GM12878 (cell line): ENCODE data around the gene GSTO1. TPM values are rescaled to one million over a fixed set of nuclear protein-coding genes. Genes with fewer than 3 reads are reported as not detected.

Experiments
- ATAC-seq: fragments of 200-7000 bp; cut with Tn5 transposase; 3 replicates; pipeline ENCODE4 v1.9.1; 2020; ENCODE audit warnings: mild to moderate bottlenecking, moderate library complexity
- BruUV-seq: library from RNA; stranded (reverse); fragments of 400-500 nt; replicated peaks from 2 replicates; lab custom pipeline; 2021; lab: Mats Ljungman, UMichigan
- CTCF ChIA-PET: fragments of 300-600 bp; sonication (Branson Sonifier 250); formaldehyde crosslinking; extraction: SDS; loops from one replicate; lab custom pipeline; 2021; ENCODE audit warnings: inconsistent platforms; lab: Yijun Ruan, JAX
- POLR2A ChIA-PET: fragments of 350-600 bp; formaldehyde crosslinking; extraction: SDS; loops from one replicate; lab custom pipeline; 2021; ENCODE audit warnings: inconsistent platforms; lab: Charles Lee
- RAD21 ChIA-PET: fragments of 300-600 bp; sonication (Branson Sonifier 250); formaldehyde crosslinking; loops from one replicate; lab custom pipeline; 2023; ENCODE audit warnings: antibody characterized with exemption; ENCODE audit not compliant: unreplicated experiment; lab: Charles Lee
- SMC1A ChIA-PET: fragments of 300-600 bp; sonication (Branson Sonifier 250); formaldehyde crosslinking; loops from one replicate; lab custom pipeline; 2023; ENCODE audit not compliant: unreplicated experiment, uncharacterized antibody; lab: Charles Lee
- DNase-seq: peaks from one replicate; pipeline ENCODE4 v3.0.0-alpha.2; 2011; ENCODE audit warnings: low read depth, low spot score
- FAIRE-seq: peaks from 3 replicates; lab custom pipeline; 2011; peaks lifted over from hg19 to GRCh38; lab: Jason Lieb, UNC
- H2AFZ ChIP-seq: 2 replicates; pipeline ENCODE4 v1.6.0; 2011; ENCODE audit warnings: low read depth, low read length, control low read depth; ENCODE audit not compliant: control insufficient read depth
- H3K27ac ChIP-seq: 2 replicates; pipeline ENCODE4 v1.5.1; 2011; ENCODE audit warnings: control low read depth; ENCODE audit not compliant: control insufficient read depth, insufficient read depth
- H3K27me3 ChIP-seq, 2 experiments: replicated peaks in 1 of 2; 2 replicates each; pipeline versions ENCODE4 v1.6.0 to v1.6.1; 2011; ENCODE audit warnings: low read length in 1 of 2; ENCODE audit not compliant: control insufficient read depth in 2 of 2, insufficient read depth in 2 of 2
- H3K36me3 ChIP-seq, 2 experiments: 2 replicates each; pipeline ENCODE4 v1.5.1; 2011; ENCODE audit warnings: low read length in 1 of 2; ENCODE audit not compliant: control insufficient read depth in 2 of 2, insufficient read depth in 2 of 2
- H3K4me1 ChIP-seq: 2 replicates; pipeline ENCODE4 v1.6.1; 2011; ENCODE audit warnings: mild to moderate bottlenecking, low read length, moderate library complexity, mixed read lengths; ENCODE audit not compliant: control insufficient read depth, insufficient read depth
- H3K4me2 ChIP-seq: 2 replicates; pipeline ENCODE4 v1.6.0; 2011; ENCODE audit warnings: control low read depth; ENCODE audit not compliant: control insufficient read depth, insufficient read depth
- H3K4me3 ChIP-seq: fragments of 200-600 bp; sonication (generic); 2 replicates; pipeline ENCODE4 v1.5.1; 2016
- H3K79me2 ChIP-seq: 2 replicates; pipeline ENCODE4 v1.6.0; 2011; ENCODE audit warnings: low read length; ENCODE audit not compliant: control insufficient read depth, insufficient read depth
- H3K9ac ChIP-seq: 2 replicates; pipeline ENCODE4 v1.8.0; 2011; ENCODE audit warnings: low read length, control low read depth, mixed read lengths; ENCODE audit not compliant: control insufficient read depth, insufficient read depth
- H3K9me3 ChIP-seq: replicated peaks from 3 replicates; pipeline ENCODE4 v1.5.1; 2011; ENCODE audit warnings: mild to moderate bottlenecking, low read length; ENCODE audit not compliant: control insufficient read depth, insufficient read depth
- H4K20me1 ChIP-seq: 2 replicates; pipeline ENCODE4 v1.6.0; 2011; ENCODE audit not compliant: control insufficient read depth, insufficient read depth
- CHD2 ChIP-seq: IDR thresholded peaks from 2 replicates; pipeline ENCODE4 v1.6.1; 2011; ENCODE audit warnings: low read depth, low read length, improper control_type of control experiment, borderline replicate concordance
- E2F4 ChIP-seq: IDR thresholded peaks from 2 replicates; pipeline ENCODE4 v1.6.1; 2012; ENCODE audit warnings: low read depth, low read length, improper control_type of control experiment
- FOXK2 ChIP-seq: fragments of 450-650 bp; IDR thresholded peaks from 2 replicates; pipeline ENCODE4 v1.6.1; 2017; ENCODE audit warnings: mild to moderate bottlenecking, moderate library complexity
- FOXM1 ChIP-seq: IDR thresholded peaks from 2 replicates; pipeline ENCODE4 v1.6.1; 2012; ENCODE audit warnings: low read depth, mild to moderate bottlenecking, inconsistent platforms, low read length, moderate library complexity
- HDAC6 ChIP-seq: fragments of 200-600 bp; sonication (generic); IDR thresholded peaks from one replicate; pipeline ENCODE4 v1.8.0; 2017; ENCODE audit warnings: antibody characterized with exemption; ENCODE audit not compliant: unreplicated experiment
- KLF5 ChIP-seq: fragments of 450-650 bp; IDR thresholded peaks from 2 replicates; pipeline ENCODE4 v1.6.1; 2014; ENCODE audit warnings: mild to moderate bottlenecking; ENCODE audit not compliant: partially characterized antibody
- MEF2A ChIP-seq: IDR thresholded peaks from 2 replicates; pipeline ENCODE4 v1.6.1; 2011; ENCODE audit warnings: low read depth, mild to moderate bottlenecking, low read length, moderate library complexity; ENCODE audit not compliant: insufficient read depth
- NFYA ChIP-seq: IDR thresholded peaks from 2 replicates; pipeline ENCODE4 v1.6.1; 2011; ENCODE audit warnings: low read depth, mild to moderate bottlenecking, low read length, improper control_type of control experiment, borderline replicate concordance
- PRDM15 ChIP-seq: fragments of 450-650 bp; formaldehyde crosslinking; IDR thresholded peaks from 2 replicates; pipeline ENCODE4 v1.4.0; 2020; ENCODE audit warnings: mild to moderate bottlenecking, moderate library complexity
- RB1 ChIP-seq: fragments of 450-650 bp; formaldehyde crosslinking; IDR thresholded peaks from 2 replicates; pipeline ENCODE4 v1.6.1; 2017; ENCODE audit warnings: mild to moderate bottlenecking, borderline replicate concordance
- RBBP5 ChIP-seq: fragments of 200-600 bp; sonication (generic); conservative IDR thresholded peaks from 2 replicates; pipeline ENCODE4 v1.6.1; 2016
- RUNX3 ChIP-seq: IDR thresholded peaks from 2 replicates; pipeline ENCODE4 v1.6.1; 2012; ENCODE audit warnings: low read length, inconsistent platforms
- ZBTB4 ChIP-seq: fragments of 450-650 bp; formaldehyde crosslinking; IDR thresholded peaks from 2 replicates; pipeline ENCODE4 v1.4.0; 2022; ENCODE audit warnings: mild to moderate bottlenecking, moderate library complexity
- ZSCAN29 ChIP-seq: fragments of 450-650 bp; IDR thresholded peaks from 2 replicates; pipeline ENCODE4 v1.6.1; 2017; ENCODE audit warnings: mild to moderate bottlenecking, moderate library complexity
- WGBS: methylation state at CpG from one replicate; pipeline ENCODE4 v1.1.6; 2016; ENCODE audit warnings: low lambda C conversion rate; ENCODE audit not compliant: insufficient replicate concordance, insufficient coverage; ENCODE audit errors: missing lambda C conversion rate; 5-methylcytosine and 5-hydroxymethylcytosine counted together
- in situ Hi-C: fragments of 300-500 bp; cut with MboI; formaldehyde crosslinking; loops from 9 replicates; pipeline ENCODE4 v1.14.3; 2018; ENCODE audit warnings: mixed read lengths
- intact Hi-C: fragments of 100-400 bp; cut with micrococcal nuclease; formaldehyde crosslinking; loops from one replicate; pipeline ENCODE4 v1.14.2; 2022; ENCODE audit not compliant: unreplicated experiment
- polyA plus RNA-seq, 11 experiments: library from polyadenylated mRNA; depleted of rRNA in 4 of 11; unstranded in 6 of 11; stranded (reverse) in 5 of 11; fragments of >200 nt; fragmentation: Nextera tagmentation in 4 of 11; fragmentation: Illumina TruSeq in 1 of 11; extraction: Ambion mirVana in 4 of 11; extraction: Trizol in 1 of 11; gene quantifications; 1 replicate in 1 of 11; 2 replicates in 10 of 11; pipeline versions ENCODE4 v1.2.1 to v1.2.3, GENCODE V29; 2011 to 2016; ENCODE audit warnings: inconsistent platforms in 2 of 11, missing spikeins in 2 of 11, low read depth in 1 of 11
- total RNA-seq, 4 experiments: library from RNA; depleted of rRNA in 3 of 4; stranded (reverse); fragments of >200 nt in 3 of 4; fragmentation: Illumina TruSeq in 1 of 4; extraction: Trizol in 1 of 4; gene quantifications; 2 replicates each; pipeline versions ENCODE4 v1.2.1 to v1.2.3, GENCODE V29; 2013 to 2021

Gene GSTO1
- total and polyA plus RNA-seq, 10 of the 15 experiments (the other 5 are each of a cell fraction or from before 2014, with no cell fraction given): 53.1 to 197 (median 112) TPM

GRCh38 chr10:104268713-104269645 lies 14.3 kb downstream of the GSTO1 start, which contains the start of gene GSTO2:
Gene GSTO2, plus strand, starts transcription at chr10:104269184. Its CDS starts 5,732 bp downstream, at chr10:104274916.
- Histone ChIP-seq H3K9ac (peak within 1 kb of the TSS; percentile 86), H3K79me2 (peaks cover 33% of the 10 kb centered on the region), H3K36me3 (peaks cover 0 to 9% of the 10 kb centered on the region in 2 experiments; a peak in 1 of 4 replicates), H3K9me3 (no peaks in the 10 kb centered on the region), H3K4me2 (peak within 1 kb of the TSS; percentile 89), H3K27me3 (no peaks in the 10 kb centered on the region), H3K4me3 (peak within 1 kb of the TSS; percentile 73), H3K4me1 (0 out of 2 replicates have a peak, but pooled peaks cover 3% of the 10 kb centered on the region), H4K20me1 (no peaks in the 10 kb centered on the region), H3K27ac (peak within 1 kb of the TSS; percentile 80), H2AFZ (peak within 1 kb of the TSS; percentile 82)
- intact Hi-C loops: loop anchor here (5.0 to 10.0 kb wide), 2 partner anchors 147 to 364 kb away; partner anchors contain the start of gene SFR1
- POLR2A ChIA-PET: interaction anchor here (0.6 to 4.2 kb wide), 3 partner anchors 13 to 60 kb away, joined by 3 to 36 read pairs (median 3); partner anchors contain the start of gene GSTO1
- in situ Hi-C loops: no loop called here
- SMC1A ChIA-PET: interaction anchor here (1.2 to 2.2 kb wide), 4 partner anchors 11 to 381 kb away, joined by 3 to 6 read pairs (median 4); no protein-coding TSS in a partner anchor
- RAD21 ChIA-PET: interaction anchor here (1.2 kb wide), 1 partner anchor 83 kb away, joined by 3 read pairs; no protein-coding TSS in a partner anchor
- ATAC-seq: peak; percentile 98
- DNase-seq: peak; percentile 90
- CTCF ChIA-PET: interaction anchor here (0.6 to 9.2 kb wide), 5 partner anchors 22 to 611 kb away, joined by 3 to 106 read pairs (median 6); partner anchors contain the start of gene CFAP58
- peak; percentile 81 for FAIRE-seq
- TSS peak; percentile 55 for BruUV-seq
- WGBS: 5% methylated on average over 54 of the region's 59 CpGs
- TF ChIP-seq RB1 (peak; percentile 66; the same call in 1 of the 2 replicates), ZSCAN29 (no peak), RUNX3 (peak; percentile 85), ZBTB4 (CRISPR knock-in tag) (no peak), KLF5 (peak; percentile 85), RBBP5 (no peak), MEF2A (no peak), CHD2 (peak; percentile 97), FOXM1 (0 out of 2 replicates have a peak, but pooled peaks have one; percentile 14), E2F4 (no peak; the same call in 1 of the 2 replicates), HDAC6 (no peak), FOXK2 (no peak), NFYA (peak; percentile 23; the same call in 1 of the 2 replicates), PRDM15 (CRISPR knock-in tag) (no peak)
